Islet of Langerhans (tissue), 1 donor: ENCODE measurements around the gene CCDC59.
"Not testable (repeated sequence)": the region's sequence is repeated elsewhere in the genome, so short reads cannot be mapped to it uniquely, and the experiment has no call there.

Experiments used
- FAIRE-seq: peaks from one replicate; lab custom pipeline; 2011; peaks lifted over from hg19 to GRCh38; lab: Jason Lieb, UNC

CCDC59 gene, protein sequence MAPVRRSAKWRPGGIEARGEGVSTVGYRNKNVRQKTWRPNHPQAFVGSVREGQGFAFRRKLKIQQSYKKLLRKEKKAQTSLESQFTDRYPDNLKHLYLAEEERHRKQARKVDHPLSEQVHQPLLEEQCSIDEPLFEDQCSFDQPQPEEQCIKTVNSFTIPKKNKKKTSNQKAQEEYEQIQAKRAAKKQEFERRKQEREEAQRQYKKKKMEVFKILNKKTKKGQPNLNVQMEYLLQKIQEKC

DNA sequence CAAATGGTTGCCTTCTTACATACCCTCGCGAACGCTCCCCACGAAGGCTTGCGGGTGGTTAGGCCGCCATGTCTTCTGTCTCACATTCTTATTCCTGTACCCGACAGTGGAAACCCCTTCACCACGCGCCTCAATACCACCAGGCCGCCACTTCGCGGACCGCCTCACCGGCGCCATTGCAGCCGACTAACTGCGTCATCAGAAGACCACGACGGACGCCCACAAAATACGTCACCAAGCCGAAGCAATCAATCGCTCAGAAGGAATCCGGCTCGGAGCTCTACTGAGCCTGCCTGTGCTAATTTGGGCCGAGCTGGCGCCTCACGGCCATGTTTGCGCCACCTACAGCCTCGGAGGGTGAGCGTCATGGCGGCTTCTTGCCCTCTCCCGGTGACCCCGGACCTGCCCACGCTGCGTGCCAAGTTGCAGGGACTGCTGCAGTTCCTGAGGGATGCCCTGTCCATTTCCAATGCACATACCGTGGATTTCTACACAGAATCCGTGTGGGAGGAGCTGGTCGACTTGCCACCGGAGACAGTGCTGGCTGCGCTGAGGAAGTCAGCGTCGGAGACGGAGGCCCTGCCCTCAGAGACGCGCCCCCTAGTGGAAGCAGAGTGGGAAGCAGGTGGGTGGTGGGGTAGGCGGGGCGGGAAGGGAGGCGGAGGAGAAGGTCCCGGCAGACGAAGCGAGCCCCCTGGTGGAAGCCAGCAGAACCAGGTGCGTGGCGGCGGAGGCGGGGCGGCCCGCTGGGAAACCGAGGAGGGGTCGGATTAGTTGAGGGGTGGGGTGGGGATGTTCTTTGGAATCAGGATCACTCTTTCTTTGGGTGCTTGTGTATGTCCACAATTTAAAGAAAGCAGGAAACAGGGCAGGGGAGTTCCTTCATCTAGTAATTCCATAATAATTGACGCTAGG, at the start of gene CCDC59, which contains the start of gene METTL25:
TSS of gene CCDC59 (minus strand) at position 188 of the 915 bp plus-strand sequence. CDS start at position 177, 11 bp downstream.
TSS of gene METTL25 (plus strand) at position 330 of the 915 bp plus-strand sequence. CDS start at position 367, 37 bp downstream.
- peak; percentile 60 for FAIRE-seq

DNA sequence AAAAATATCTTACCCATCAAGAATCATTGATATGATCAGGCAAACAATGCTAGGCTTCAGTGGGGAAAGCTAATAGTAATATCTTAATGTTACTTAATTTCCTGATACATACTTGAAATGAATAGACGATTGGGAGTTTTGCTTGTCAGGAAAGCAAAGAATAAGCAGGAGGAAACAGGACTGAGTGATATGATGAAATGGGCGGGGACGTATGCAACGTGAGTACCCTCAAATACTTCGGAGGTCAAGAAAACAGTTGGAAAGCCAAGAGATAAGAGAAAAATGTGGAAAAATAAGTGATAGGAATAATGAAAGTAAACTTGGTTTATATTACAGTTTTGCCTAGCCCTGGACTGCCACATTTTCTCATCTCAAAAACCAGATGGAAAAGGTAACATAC, 49.3 kb upstream of the CCDC59 start:
- no peak for FAIRE-seq

- FAIRE-seq = no peak
These were observed 48.5 kb upstream of the CCDC59 start for GRCh38 chr12:82406651-82407050.

- peak; percentile 36 for FAIRE-seq
These were observed 42.6 kb upstream of the CCDC59 start for GRCh38 chr12:82400819-82401218.

DNA sequence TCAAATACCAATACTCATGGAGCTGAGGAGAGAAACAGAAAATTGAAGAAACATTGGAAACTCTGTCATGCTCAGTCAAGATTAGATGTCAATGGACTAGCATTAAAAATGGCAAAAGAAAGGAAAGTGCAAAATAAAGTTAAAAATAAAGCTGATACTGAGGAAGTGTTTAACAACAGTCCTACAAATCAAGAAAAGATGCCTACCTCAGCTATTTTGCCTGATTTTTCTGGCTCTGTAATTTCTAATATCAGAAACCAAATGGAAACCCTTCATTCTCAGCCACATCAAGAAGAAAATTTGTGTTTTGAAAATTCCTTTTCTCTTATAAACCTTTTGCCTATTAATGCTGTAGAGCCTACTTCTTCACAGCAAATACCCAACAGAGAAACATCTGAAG, 40.7 kb upstream of the CCDC59 start:
- FAIRE-seq = no peak

GRCh38 chr12:82383930-82384552, 25.9 kb upstream of the CCDC59 start:
- FAIRE-seq = peak; percentile 45

- no peak for FAIRE-seq
These were observed 20.8 kb upstream of the CCDC59 start for GRCh38 chr12:82378997-82379396.

DNA sequence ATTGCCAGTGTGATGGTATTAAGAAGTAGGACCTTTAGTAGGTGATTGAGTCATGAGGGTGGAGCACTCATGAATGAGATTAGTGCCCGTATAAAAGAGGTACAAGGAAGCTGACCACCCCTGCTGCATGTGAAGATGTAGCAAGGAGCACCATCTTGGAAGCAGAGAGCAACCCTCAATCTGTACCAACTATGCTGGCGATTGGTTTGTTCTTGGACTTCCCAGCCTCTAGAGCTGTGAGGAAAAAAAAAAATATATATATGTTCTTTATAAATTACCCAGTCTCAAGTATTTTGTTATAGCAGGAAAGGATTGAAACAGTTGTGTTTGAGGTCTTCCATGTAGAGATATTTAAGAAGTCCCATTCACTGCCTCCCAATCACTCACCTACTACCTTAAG, 17.0 kb upstream of the CCDC59 start:
- no peak for FAIRE-seq

GRCh38 chr12:82366197-82366596, 8.0 kb upstream of the CCDC59 start:
- FAIRE-seq = peak; percentile 33

DNA sequence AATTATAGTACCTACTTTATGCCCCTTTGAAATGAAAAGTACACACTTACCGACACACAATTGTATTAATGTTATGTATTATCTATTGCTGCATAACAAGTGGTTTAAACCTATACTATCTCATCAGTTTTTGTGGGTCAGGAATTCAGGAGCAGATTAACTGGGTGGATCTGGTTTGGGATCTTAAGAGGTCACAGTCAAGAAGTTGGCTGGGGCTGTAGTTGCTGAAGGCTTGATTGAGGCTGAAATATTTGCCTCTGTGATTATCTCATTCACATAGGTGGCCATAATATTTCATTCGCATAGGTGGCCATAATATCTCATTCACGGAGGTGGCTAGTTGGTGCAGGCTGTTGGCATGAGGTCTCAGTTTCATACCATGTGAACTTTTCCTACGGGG, 5.8 kb upstream of the CCDC59 start:
- FAIRE-seq = no peak

DNA sequence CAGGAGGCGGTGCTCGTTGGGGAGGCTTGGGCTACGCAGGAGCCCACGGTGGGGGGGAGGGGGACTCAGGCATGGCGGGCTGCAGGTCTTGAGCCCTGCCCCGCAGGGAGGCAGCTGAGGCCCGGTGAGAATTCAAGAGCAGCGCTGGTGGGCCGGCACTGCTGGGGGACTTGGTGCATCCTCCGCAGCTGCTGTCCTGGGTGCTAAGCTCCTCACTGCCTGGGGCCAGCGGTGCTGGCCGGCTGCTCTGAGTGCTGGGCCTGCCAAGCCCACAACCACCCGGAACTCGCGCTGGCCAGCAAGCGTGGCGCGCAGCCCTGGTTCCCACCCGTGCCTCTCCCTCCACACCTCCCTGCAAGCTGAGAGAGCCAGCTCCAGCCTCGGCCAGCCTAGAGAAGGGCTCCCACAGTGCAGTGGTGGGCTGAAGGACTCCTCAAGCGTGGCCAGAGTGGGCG, 3.3 kb upstream of the CCDC59 start:
- FAIRE-seq = no peak

DNA sequence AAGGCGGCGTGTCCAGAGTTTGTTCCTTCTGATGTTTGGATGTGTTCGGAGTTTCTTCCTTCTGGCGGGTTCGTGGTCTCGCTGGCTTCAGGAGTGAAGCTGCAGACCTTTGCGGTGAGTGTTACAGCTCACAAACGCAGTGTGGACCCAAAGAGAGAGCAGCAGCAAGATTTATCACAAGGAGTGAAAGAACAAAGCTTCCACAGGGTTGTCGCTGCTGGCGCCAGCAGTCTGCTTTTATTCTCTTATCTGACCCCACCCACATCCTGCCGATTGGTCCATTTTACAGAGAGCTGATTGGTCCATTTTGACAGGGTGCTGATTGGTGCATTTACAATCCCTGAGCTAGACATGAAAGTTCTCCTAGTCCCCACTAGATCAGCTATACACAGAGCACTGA, 2.6 kb upstream of the CCDC59 start:
- FAIRE-seq = not testable (repeated sequence)

- no peak for FAIRE-seq
These were observed 910 bp upstream of the CCDC59 start for GRCh38 chr12:82359115-82359478.

DNA sequence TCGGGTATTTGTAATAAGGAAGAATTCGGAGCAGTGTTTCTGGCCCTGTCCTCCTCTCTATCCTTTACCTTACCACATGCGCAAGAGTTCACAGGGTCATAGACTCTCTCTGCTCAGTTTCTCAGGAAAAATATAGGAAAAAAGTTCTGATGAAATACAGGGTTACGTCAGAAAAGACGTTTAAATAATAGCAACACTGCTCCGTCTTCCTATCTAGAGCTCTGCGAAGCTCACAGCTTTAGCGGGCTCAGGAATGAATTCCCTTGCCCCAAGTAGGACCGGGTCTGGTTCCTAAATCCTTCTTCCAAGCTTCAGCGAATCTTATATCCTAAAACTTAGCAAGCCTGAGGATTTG, 365 bp downstream of the CCDC59 start:
- FAIRE-seq = no peak

- peak; percentile 24 for FAIRE-seq
These were observed 847 bp downstream of the CCDC59 start for GRCh38 chr12:82357340-82357739.

- no peak for FAIRE-seq
These were observed 6.8 kb downstream of the CCDC59 start for GRCh38 chr12:82351390-82351789.

GRCh38 chr12:82350161-82350560, 8.0 kb downstream of the CCDC59 start:
- no peak for FAIRE-seq

DNA sequence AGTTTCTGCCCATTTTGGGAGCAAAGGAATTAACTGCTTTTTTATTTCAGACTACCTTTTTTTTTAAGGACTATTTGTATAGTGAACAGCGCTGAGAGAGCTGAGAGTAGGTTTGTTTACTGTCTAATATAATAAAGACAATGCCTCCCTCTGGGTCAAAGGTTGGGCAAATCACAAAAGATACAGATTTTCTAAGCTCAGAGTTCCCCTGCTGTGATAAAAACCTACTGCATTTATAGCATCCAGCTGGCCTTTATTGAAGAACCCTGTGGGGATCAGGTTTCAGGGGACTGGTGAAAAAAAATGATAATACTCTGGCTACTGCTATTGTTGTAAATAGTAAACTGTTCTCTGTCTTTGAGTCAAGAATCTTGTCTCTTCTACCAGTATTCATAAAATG, 28.7 kb downstream of the CCDC59 start:
- no peak for FAIRE-seq

- FAIRE-seq = no peak
These were observed 30.3 kb downstream of the CCDC59 start for GRCh38 chr12:82327861-82328260.

GRCh38 chr12:82326905-82327503, 31.2 kb downstream of the CCDC59 start:
- peak; percentile 99 for FAIRE-seq

GRCh38 chr12:82325540-82326336, 32.4 kb downstream of the CCDC59 start:
- no peak for FAIRE-seq

DNA sequence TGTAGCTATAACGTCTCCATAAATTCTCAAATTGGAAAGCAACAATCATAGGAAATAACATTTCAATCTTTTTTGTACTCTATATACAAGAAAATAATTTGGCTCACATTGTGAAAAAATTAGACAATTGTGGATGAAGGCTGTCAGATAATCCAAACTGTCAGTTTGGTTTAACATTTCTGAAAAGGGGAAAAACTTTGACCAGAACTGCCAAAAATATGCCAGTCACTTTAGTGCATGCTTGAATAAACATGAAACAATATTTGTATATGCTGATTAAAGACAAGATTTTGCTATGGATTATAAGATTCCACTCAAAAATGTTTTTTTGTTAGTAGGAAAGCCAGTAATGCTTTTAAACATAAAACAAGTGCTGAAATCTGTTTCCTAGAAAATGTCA, 38.9 kb downstream of the CCDC59 start:
- no peak for FAIRE-seq
